Parietal lobe (tissue), 2 donors: ENCODE results near the gene XPNPEP3. TPM values are rescaled to one million over a fixed set of nuclear protein-coding genes. Genes with fewer than 3 reads are reported as not detected.

Source experiments
- small RNA-seq: library from RNA; depleted of rRNA; stranded (forward); fragments of <200 nt; gene quantifications from one replicate; pipeline ENCODE3, GENCODE V24; 2014; ENCODE audit warnings: low replicate concordance
- total RNA-seq: library from RNA; depleted of rRNA; stranded (reverse); fragments of >200 nt; gene quantifications from one replicate; pipeline ENCODE4 v1.2.3, GENCODE V29; 2014

XPNPEP3 gene
- 9.4 TPM for total RNA-seq

GRCh38 chr22:40856513-40857308 lies at the start of gene XPNPEP3, which contains the start of gene ST13:
Gene XPNPEP3 (plus strand): TSS chr22:40857148. CDS start chr22:40857182, 34 bp downstream.
Gene ST13 (minus strand): TSS chr22:40856639. CDS start chr22:40856540, 99 bp downstream.

GRCh38 chr22:40818747-40819598 lies 38.0 kb upstream of the XPNPEP3 start, which contains the start of gene SLC25A17:
Gene SLC25A17 (minus strand): TSS chr22:40819346. CDS start chr22:40819248, 98 bp downstream.

GRCh38 chr22:40862013-40862412 lies 5.1 kb downstream of the XPNPEP3 start, which contains the start of gene DNAJB7:
Gene DNAJB7 (minus strand): TSS chr22:40862113. CDS start chr22:40861994, 119 bp downstream.

GRCh38 chr22:40950962-40951794 lies 94.2 kb downstream of the XPNPEP3 start, which contains the start of gene RBX1:
Gene RBX1 (plus strand): TSS chr22:40951378. CDS start chr22:40951399, 21 bp downstream.

Small RNA genes lying within 50 kb of the gene (small RNA-seq; reads per million reads assigned to genes)
- gene MIR4766 = 0.09 reads per million
- gene RF00017 = not detected
- gene RNU6-379P = not detected

Other genes starting within 250 kb of the XPNPEP3 start
- gene MRTFA, start 220.4 kb upstream of the XPNPEP3 start, total RNA-seq = 60.1 TPM
- 0.63 TPM for gene MCHR1, start 177.7 kb upstream of the XPNPEP3 start, total RNA-seq
- 24.1 TPM for gene SLC25A17, start 37.8 kb upstream of the XPNPEP3 start, total RNA-seq
- 141 TPM for gene ST13, start 509 bp upstream of the XPNPEP3 start, total RNA-seq
- not detected for gene DNAJB7, start 5.0 kb downstream of the XPNPEP3 start, total RNA-seq
- 62.6 TPM for gene RBX1, start 94.2 kb downstream of the XPNPEP3 start, total RNA-seq
- gene EP300, start 235.4 kb downstream of the XPNPEP3 start, total RNA-seq = 164 TPM